A673 (cell line): ENCODE results near the gene HMCN2.

Experiments
- EZH2 ChIP-seq: fragments of 200-600 bp; sonication (generic); IDR thresholded peaks from 2 replicates; pipeline ENCODE4 v1.6.1; 2017; ENCODE audit warnings: borderline replicate concordance, low read depth, mild to moderate bottlenecking, mixed read lengths, antibody characterized with exemption, low read length; ENCODE audit not compliant: poor library complexity, severe bottlenecking
- TF ChIP-seq, protein P1 (sequence below): fragments of 300-800, 200-600 bp; sonication (generic); conservative IDR thresholded peaks from 2 replicates; pipeline ENCODE4 v1.5.1; 2017; ENCODE audit warnings: low read depth, mild to moderate bottlenecking, antibody characterized with exemption, low read length, moderate library complexity, mixed read lengths

DNA sequence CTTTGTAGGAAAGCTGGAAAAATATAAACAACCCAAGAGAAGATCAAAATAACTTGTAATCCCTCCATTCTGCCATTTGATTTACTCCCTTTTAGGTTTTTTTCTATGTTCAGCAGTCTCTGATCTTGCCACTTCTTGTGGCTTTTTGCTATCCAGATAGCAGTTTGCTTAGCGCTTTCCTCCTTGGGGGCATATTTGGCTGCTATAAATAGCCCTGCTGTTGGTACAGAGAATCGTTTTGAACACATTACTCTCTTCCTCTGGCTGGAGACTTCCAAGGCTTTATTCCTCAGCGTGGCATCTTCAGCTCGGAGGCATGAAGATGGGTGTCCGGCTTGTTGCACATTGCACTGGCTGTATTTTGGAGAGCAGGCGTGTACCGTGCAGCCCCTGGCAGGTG lies 38.6 kb downstream of the HMCN2 start:
- no peak for TF ChIP-seq EZH2
- TF ChIP-seq, protein P1, sequence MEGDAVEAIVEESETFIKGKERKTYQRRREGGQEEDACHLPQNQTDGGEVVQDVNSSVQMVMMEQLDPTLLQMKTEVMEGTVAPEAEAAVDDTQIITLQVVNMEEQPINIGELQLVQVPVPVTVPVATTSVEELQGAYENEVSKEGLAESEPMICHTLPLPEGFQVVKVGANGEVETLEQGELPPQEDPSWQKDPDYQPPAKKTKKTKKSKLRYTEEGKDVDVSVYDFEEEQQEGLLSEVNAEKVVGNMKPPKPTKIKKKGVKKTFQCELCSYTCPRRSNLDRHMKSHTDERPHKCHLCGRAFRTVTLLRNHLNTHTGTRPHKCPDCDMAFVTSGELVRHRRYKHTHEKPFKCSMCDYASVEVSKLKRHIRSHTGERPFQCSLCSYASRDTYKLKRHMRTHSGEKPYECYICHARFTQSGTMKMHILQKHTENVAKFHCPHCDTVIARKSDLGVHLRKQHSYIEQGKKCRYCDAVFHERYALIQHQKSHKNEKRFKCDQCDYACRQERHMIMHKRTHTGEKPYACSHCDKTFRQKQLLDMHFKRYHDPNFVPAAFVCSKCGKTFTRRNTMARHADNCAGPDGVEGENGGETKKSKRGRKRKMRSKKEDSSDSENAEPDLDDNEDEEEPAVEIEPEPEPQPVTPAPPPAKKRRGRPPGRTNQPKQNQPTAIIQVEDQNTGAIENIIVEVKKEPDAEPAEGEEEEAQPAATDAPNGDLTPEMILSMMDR, result no peak
